Upper lobe of left lung (tissue), 6 donors: Measurements from ENCODE around the gene IGF2BP3. TPM values are rescaled to one million over a fixed set of nuclear protein-coding genes. Genes with fewer than 3 reads are reported as not detected.

ENCODE experiments used
- ATAC-seq, 2 donors: fragments of 200-7000 bp; cut with Tn5 transposase; one replicate each; pipeline ENCODE4 v1.9.1; 2022; ENCODE audit warnings: mild to moderate bottlenecking in 2 of 2, moderate library complexity in 2 of 2; ENCODE audit not compliant: low FRiP score in 2 of 2
- DNase-seq, 2 donors: peaks; one replicate each; pipeline ENCODE4 v3.0.0-alpha.2; 2019 to 2020
- H3K27ac ChIP-seq, 4 donors: fragments of 200-600 bp; sonication (generic); one replicate each; pipeline ENCODE4 v1.5.1; 2016 to 2019
- H3K27me3 ChIP-seq, 4 donors: fragments of 200-600 bp; sonication (generic); one replicate each; pipeline ENCODE4 v1.5.1; 2017 to 2019
- H3K36me3 ChIP-seq, 4 donors: fragments of 200-600 bp; sonication (generic); one replicate each; pipeline ENCODE4 v1.5.1; 2016 to 2019
- H3K4me1 ChIP-seq, 4 donors: fragments of 200-600 bp; sonication (generic); one replicate each; pipeline ENCODE4 v1.5.1; 2018 to 2019
- H3K4me3 ChIP-seq, 4 donors: fragments of 200-600 bp; sonication (generic); one replicate each; pipeline ENCODE4 v1.5.1; 2017 to 2019; ENCODE audit warnings: mild to moderate bottlenecking in 2 of 4, moderate library complexity in 1 of 4
- H3K9me3 ChIP-seq, 4 donors: fragments of 200-600 bp; sonication (generic); one replicate each; pipeline ENCODE4 v1.5.1; 2018 to 2019
- EP300 ChIP-seq, 4 donors: sonication (generic); formaldehyde crosslinking; IDR thresholded peaks; one replicate each; pipeline ENCODE4 v1.5.1; 2017; ENCODE audit warnings: antibody characterized with exemption in 4 of 4, control low read depth in 2 of 4
- POLR2A ChIP-seq, 4 donors: fragments of 450-650 bp; IDR thresholded peaks; one replicate each; pipeline ENCODE4 v1.5.1; 2016 to 2017; ENCODE audit warnings: antibody characterized with exemption in 4 of 4, mild to moderate bottlenecking in 2 of 4
- POLR2AphosphoS5 ChIP-seq, 2 donors: sonication (generic); formaldehyde crosslinking; IDR thresholded peaks; one replicate each; pipeline ENCODE4 v1.5.1; 2017; ENCODE audit warnings: antibody characterized with exemption in 2 of 2
- WGBS, 2 donors: methylation state at CpG; one replicate each; pipeline ENCODE4 v1.1.5; 2017 to 2018; 5-methylcytosine and 5-hydroxymethylcytosine counted together
- total RNA-seq, 6 donors: library from RNA; depleted of rRNA in 4 of 6; stranded (reverse); fragments of >200 nt in 4 of 6; gene quantifications; one replicate each; pipeline versions ENCODE4 v1.1.0 to v1.2.1, GENCODE V29; 2016 to 2021
- TF ChIP-seq, protein P1 (sequence below), 6 experiments: fragments of 450-650 bp in 4 of 6; fragments of 200-600 bp in 2 of 6; sonication (generic) in 2 of 6; IDR thresholded peaks; one replicate each; pipeline ENCODE4 v1.5.1; 2016 to 2019; ENCODE audit warnings: antibody characterized with exemption in 6 of 6
- donor health status: DM: no; HTN: no; CAD: no; lungs with moderate emphysema.
- donor health status: DM: no; HTN: yes; CAD: no; lungs with severe emphysema.

IGF2BP3 gene
- total RNA-seq, 6 donors from 2014 or later, result 0.91 to 1.5 (median 1.1) TPM; not detected in 2

DNA sequence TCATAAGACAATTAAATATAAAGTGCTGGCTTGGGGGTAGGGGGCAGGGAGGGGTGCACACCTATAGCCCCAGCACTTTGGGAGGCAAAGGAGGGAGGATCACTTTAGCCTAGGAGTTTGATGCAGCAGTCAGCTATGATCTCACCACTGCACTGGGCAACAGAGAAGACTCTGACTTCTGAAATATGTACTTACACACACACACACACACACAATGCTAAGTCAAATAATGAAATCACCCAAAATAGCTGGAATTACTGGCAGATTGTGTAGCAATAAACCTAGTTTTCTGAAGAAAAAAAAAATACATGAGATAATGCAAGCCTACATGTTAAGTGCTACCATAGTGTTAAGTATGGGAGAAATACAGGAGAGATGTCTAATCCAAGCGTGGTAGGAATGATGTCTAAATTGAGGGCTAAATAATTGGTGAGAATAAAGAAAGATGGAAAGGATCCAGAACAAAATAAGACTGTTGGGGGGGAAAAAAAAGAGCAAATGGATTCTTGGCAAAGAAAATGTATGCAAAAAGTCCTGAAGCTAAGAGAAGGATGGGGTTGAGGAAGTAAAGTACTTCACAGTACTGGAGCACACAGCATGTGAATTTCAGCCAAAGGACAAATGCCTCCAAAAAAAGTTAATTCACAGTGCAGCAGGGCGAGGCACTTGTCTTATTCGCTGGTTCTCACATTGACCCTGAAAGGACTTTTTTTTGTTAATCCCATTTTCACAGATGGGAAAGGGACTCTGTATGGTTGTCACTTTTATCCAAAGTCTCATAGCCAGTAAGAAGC is 73.9 kb downstream of the IGF2BP3 start:
- Histone ChIP-seq H3K36me3 (no peaks in the 10 kb centered on the region), H3K27me3 (no peaks in the 10 kb centered on the region), H3K4me1 (no peaks in the 10 kb centered on the region), H3K27ac (no peak overlapping the region), H3K4me3 (no peak overlapping the region), H3K9me3 (no peaks in the 10 kb centered on the region)
- TF ChIP-seq POLR2AphosphoS5 (IDR thresholded peaks at IDR 0.05) (no peak), POLR2A (IDR thresholded peaks at IDR 0.05) (no peak), EP300 (IDR thresholded peaks at IDR 0.05) (no peak)
- TF ChIP-seq, protein P1, sequence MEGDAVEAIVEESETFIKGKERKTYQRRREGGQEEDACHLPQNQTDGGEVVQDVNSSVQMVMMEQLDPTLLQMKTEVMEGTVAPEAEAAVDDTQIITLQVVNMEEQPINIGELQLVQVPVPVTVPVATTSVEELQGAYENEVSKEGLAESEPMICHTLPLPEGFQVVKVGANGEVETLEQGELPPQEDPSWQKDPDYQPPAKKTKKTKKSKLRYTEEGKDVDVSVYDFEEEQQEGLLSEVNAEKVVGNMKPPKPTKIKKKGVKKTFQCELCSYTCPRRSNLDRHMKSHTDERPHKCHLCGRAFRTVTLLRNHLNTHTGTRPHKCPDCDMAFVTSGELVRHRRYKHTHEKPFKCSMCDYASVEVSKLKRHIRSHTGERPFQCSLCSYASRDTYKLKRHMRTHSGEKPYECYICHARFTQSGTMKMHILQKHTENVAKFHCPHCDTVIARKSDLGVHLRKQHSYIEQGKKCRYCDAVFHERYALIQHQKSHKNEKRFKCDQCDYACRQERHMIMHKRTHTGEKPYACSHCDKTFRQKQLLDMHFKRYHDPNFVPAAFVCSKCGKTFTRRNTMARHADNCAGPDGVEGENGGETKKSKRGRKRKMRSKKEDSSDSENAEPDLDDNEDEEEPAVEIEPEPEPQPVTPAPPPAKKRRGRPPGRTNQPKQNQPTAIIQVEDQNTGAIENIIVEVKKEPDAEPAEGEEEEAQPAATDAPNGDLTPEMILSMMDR (IDR thresholded peaks at IDR 0.05), result no peak
- ATAC-seq (peak in 1 of 2 donors; percentile 36), DNase-seq (no peak)
- WGBS, 2 donors, result 70 to 77% methylated on average over 3 of the region's 3 CpGs

DNA sequence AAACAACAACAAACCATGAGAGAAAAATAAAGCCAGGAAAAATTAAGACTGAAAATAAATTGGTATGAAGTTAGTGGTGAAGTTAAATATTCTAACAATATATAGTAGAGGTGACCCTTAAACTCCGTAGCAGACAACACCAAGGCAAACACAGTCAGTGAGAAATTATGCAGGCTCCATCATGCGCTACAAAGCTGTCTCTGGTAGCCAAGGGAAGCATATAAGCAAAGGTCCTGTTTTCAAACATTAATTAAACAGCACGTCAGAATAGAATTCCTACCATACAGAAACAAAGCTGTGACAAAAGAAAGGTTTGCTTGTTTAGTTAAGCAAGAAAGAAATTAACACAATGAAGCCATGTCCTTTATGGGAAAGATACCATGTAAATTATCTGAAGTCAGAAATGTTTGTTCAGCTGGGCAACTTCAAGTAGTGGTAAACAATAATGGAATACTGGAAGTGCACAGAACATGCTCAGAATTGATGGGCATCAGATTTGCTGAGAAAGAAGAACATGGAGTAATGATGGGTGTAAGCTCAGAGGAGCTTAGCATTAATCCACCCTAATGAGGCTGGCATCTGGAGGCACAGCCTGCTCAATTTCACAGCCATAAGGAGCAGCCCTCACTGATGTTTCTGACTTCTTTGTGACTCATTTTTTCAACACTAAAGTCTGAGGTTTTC is 75.7 kb downstream of the IGF2BP3 start:
- Histone ChIP-seq H3K4me3 (no peak overlapping the region), H3K9me3 (no peaks in the 10 kb centered on the region), H3K27me3 (no peaks in the 10 kb centered on the region), H3K27ac (no peak overlapping the region), H3K4me1 (no peaks in the 10 kb centered on the region), H3K36me3 (no peaks in the 10 kb centered on the region)
- 88 to 92% methylated on average over 3 of the region's 3 CpGs for WGBS, 2 donors
- no peak for DNase-seq
- TF ChIP-seq EP300 (IDR thresholded peaks at IDR 0.05) (no peak), POLR2A (IDR thresholded peaks at IDR 0.05) (no peak), POLR2AphosphoS5 (IDR thresholded peaks at IDR 0.05) (no peak)
- TF ChIP-seq, protein P1 (IDR thresholded peaks at IDR 0.05), result no peak
- no peak for ATAC-seq

DNA sequence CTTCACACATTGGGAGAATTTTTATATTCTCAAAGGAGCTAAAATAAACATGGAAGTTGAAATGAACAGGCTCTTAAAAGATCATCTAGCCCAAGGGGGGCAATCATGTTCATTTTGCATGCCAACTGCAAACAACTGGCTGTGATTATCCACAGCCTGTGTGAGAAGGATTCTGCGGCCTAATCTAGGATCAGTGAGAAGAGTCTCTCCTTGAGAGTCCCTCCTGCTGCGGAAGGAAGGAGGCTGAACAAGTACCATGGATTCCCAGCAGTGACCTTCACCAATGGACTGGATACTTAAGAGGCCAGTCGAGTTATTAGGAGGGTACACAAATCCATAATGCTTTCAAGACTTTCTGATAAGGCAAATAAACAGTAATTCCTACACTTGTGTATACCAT is 76.7 kb downstream of the IGF2BP3 start:
- no peaks in the 10 kb centered on the region for H3K36me3 ChIP-seq
- no peaks in the 10 kb centered on the region for H3K27me3 ChIP-seq
- 76 to 89% methylated on average over 3 of the region's 3 CpGs for WGBS, 2 donors
- H3K4me3 ChIP-seq, result no peak overlapping the region
- no peak for TF ChIP-seq EP300 (IDR thresholded peaks at IDR 0.05)
- TF ChIP-seq, protein P1 (IDR thresholded peaks at IDR 0.05), result no peak
- TF ChIP-seq POLR2AphosphoS5 (IDR thresholded peaks at IDR 0.05), result no peak
- TF ChIP-seq POLR2A (IDR thresholded peaks at IDR 0.05), result no peak
- DNase-seq (no peak), ATAC-seq (no peak)
- no peaks in the 10 kb centered on the region for H3K9me3 ChIP-seq
- H3K27ac ChIP-seq, result no peak overlapping the region
- no peaks in the 10 kb centered on the region for H3K4me1 ChIP-seq

DNA sequence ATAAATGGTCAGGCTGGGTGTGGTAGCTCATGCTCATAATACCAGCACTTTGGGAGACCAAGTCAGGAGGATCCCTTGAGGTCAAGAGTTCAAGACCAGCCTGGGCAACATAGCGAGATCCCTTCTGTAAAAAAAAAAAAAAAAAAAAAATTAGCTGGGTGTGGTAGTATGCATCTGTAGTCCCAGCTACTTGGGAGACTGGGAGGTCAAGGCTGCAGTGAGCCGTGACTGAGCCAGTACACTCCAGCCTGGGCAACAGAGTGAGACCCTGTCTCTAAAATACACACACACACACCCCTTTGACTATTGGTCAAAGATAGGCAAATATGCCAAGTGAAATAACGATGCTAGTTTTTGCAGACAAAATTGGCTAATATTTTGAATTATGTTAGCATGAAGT is 80.6 kb downstream of the IGF2BP3 start:
- no peak for DNase-seq
- H3K27me3 ChIP-seq, result no peaks in the 10 kb centered on the region
- H3K36me3 ChIP-seq, result no peaks in the 10 kb centered on the region
- no peak for ATAC-seq
- 96 to 98% methylated on average over 3 of the region's 3 CpGs for WGBS, 2 donors
- H3K9me3 ChIP-seq, result no peaks in the 10 kb centered on the region
- no peak overlapping the region for H3K4me3 ChIP-seq
- H3K27ac ChIP-seq, result no peak overlapping the region
- no peaks in the 10 kb centered on the region for H3K4me1 ChIP-seq
- TF ChIP-seq EP300 (IDR thresholded peaks at IDR 0.05) (no peak), POLR2AphosphoS5 (IDR thresholded peaks at IDR 0.05) (no peak), POLR2A (IDR thresholded peaks at IDR 0.05) (no peak)
- TF ChIP-seq, protein P1 (IDR thresholded peaks at IDR 0.05), result no peak
